GM06990 (cell line): Measurements from ENCODE around the gene PKM.

Source experiments
- DNase-seq: peaks from one replicate; pipeline ENCODE4 v3.0.0-alpha.2; 2011; ENCODE audit not compliant: insufficient read length; ENCODE audit errors: extremely low read depth
- H3K27me3 ChIP-seq: replicated peaks from 2 replicates; pipeline ENCODE4 v1.6.0; 2011; ENCODE audit warnings: low read length; ENCODE audit not compliant: control insufficient read depth, insufficient read depth
- H3K36me3 ChIP-seq: 2 replicates; pipeline ENCODE4 v1.5.1; 2011; ENCODE audit warnings: low read length; ENCODE audit not compliant: control insufficient read depth, insufficient read depth
- H3K4me3 ChIP-seq: replicated peaks from 2 replicates; pipeline ENCODE4 v1.5.1; 2011; ENCODE audit warnings: low read depth, mild to moderate bottlenecking, control low read depth, low read length
- TF ChIP-seq, protein P1 (sequence below): IDR thresholded peaks from 2 replicates; pipeline ENCODE4 v1.5.1; 2011; ENCODE audit warnings: low read length, control low read depth, mild to moderate bottlenecking, inconsistent platforms; ENCODE audit not compliant: insufficient read depth, poor library complexity, severe bottlenecking

Gene PKM

DNA sequence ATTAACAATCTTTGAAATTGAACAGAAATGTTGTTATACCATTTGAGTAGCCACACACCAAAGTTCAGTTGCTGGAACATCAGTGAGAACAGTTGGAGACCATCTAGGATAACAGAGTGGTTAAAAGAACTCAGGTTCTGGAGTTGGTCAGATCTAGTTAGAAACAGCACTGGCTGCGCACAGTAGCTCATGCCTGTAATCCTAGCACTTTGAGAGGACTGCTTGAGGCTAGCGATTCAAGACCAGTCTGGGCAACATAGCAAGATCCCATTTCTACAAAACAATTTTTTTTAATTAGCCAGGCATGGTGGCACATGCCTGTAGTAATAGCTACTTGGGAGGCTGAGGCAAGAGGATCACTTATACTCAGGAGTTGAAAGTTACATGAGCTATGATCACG, 7.6 kb upstream of the PKM start:
- Histone ChIP-seq H3K27me3 (no peaks in the 10 kb centered on the region), H3K4me3 (no peak overlapping the region), H3K36me3 (peaks cover 16% of the 10 kb centered on the region)
- TF ChIP-seq, protein P1, sequence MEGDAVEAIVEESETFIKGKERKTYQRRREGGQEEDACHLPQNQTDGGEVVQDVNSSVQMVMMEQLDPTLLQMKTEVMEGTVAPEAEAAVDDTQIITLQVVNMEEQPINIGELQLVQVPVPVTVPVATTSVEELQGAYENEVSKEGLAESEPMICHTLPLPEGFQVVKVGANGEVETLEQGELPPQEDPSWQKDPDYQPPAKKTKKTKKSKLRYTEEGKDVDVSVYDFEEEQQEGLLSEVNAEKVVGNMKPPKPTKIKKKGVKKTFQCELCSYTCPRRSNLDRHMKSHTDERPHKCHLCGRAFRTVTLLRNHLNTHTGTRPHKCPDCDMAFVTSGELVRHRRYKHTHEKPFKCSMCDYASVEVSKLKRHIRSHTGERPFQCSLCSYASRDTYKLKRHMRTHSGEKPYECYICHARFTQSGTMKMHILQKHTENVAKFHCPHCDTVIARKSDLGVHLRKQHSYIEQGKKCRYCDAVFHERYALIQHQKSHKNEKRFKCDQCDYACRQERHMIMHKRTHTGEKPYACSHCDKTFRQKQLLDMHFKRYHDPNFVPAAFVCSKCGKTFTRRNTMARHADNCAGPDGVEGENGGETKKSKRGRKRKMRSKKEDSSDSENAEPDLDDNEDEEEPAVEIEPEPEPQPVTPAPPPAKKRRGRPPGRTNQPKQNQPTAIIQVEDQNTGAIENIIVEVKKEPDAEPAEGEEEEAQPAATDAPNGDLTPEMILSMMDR = no peak
- no peak for DNase-seq

DNA sequence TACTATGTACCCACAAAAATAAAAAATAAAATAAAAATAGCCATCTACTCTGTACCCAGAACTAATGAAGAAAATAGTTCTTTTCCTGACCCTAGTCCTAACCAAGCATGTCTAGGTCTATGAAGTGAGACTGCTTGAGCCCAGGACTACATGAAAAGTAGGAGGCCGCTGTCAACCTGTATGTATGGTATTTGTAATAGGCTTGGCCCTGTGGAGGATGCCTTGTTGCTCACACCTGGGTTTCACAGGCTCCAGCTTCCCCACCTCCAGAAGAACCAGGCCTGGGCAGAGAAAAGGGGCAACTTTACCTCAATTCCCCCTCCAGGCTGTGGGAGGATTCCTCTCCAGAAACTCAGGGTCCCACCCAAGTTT, 6.8 kb upstream of the PKM start:
- H3K36me3 ChIP-seq = peaks cover 13% of the 10 kb centered on the region
- H3K27me3 ChIP-seq = no peaks in the 10 kb centered on the region
- TF ChIP-seq, protein P1 = no peak
- H3K4me3 ChIP-seq = no peak overlapping the region
- no peak for DNase-seq

DNA sequence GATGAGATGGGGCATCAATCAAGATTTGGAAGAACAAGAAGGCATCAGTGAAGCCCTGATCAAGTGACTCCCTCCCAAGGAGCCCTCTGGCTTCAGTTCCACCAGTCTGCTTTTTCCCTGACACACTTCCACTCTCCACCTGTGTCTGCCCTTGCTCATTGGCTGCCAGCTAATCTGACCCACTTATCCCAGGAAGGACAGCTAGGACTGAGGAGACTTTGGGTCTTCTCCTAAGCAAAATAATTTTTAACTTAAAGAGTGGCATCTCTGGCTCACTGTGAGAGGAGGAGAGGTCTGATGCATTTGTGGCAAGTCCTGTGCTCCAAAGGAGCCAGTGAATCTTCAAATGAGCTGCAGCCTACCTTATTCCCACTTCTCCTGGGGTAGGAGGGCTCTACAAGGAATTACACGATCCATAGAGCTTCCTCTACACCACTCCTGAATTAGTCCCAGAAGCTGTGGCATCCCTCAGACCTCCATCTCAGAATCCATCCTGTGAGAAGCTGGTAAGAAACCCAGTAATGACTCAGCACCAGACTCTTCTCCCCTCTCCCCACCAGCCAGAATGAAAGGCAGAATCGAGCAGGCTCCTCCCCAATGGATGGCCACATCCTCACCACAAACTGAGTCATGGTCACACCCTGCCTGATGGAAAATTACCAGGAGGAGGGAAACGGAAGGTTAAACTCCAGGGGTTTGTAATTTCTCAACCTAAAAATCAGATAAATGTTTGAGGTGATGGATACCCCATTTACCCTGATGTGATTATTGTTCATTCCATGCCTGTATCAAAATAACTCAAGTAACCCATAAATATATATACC, 6.3 kb upstream of the PKM start:
- no peak overlapping the region; the same call in 1 of the 2 replicates for H3K4me3 ChIP-seq
- H3K27me3 ChIP-seq = no peaks in the 10 kb centered on the region
- TF ChIP-seq, protein P1 = no peak
- DNase-seq = peak; percentile 36
- H3K36me3 ChIP-seq = peaks cover 9% of the 10 kb centered on the region

DNA sequence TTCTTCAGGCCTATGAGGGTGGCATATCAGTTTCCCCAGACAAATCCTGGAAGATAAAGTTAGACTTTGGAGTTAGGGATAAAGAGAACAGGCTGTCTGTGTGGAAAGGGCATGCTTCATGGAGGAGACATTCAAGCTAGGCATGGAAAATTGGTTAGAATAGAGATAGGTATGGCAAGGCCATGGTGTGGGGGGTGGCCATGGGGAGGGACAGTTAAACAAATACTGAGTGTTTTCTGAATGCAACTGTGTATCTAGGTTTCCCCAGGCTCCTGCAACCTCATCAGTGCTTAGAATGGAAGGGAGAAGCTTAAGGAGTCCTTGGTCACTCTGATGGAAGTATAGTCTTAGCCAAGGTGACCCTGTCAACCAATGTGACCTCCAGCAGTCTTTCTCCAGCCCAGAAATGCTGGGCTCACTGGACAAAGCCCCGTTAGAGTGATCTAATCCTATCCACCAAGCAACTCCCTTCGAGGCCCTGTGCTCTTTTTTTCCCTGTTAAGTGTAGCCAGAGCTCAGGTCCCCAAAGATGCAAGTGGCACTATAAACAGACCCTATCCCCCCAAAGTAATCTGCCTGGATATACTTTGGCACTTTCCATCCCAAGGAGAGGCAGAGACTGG, 5.5 kb upstream of the PKM start:
- TF ChIP-seq, protein P1 = no peak
- DNase-seq = no peak
- Histone ChIP-seq H3K27me3 (no peaks in the 10 kb centered on the region), H3K36me3 (peaks cover 4% of the 10 kb centered on the region), H3K4me3 (no peak overlapping the region)

DNA sequence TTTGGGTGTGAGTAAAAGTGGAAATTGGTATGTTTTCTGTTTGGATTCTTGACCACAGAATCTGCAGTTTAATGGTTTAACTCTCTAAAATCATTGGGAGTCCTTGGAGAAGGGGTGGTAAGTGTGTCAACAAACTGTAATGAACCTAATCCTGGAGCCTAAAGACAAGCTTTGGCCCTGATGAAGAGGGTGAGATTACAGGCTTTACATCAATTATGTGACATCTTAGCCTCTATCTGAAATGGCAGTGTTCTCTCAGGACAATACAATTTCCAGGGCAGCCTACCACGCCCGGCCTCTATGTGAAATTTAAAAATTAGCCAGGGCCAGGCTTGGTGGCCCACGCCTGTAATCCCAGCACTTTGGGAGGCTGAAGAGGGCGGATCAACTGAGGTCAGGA, 4.3 kb upstream of the PKM start:
- TF ChIP-seq, protein P1 = no peak
- no peaks in the 10 kb centered on the region for H3K27me3 ChIP-seq
- H3K4me3 ChIP-seq = no peak overlapping the region
- no peaks in the 10 kb centered on the region; the same call in 1 of the 2 replicates for H3K36me3 ChIP-seq
- no peak for DNase-seq

DNA sequence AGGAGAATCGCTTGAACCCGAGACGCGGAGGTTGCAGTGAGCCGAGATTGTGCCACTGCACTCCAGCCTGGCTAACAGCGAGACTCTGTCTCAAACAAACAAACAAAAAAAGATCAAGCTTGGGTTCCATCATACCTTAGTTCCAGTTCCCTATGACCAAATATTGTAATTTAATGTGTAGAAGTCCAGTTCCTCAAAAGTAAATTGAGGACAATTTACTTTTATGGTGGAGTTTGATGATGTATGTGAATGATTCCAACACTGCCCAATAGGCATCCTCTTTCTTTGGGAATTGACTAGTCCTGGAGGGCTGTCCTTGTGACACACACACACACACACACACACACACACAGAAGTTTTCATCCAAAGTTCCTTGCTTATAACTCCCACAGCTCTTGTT, 2.8 kb upstream of the PKM start:
- H3K4me3 ChIP-seq = no peak overlapping the region
- TF ChIP-seq, protein P1 = no peak

More for the DNA sequence above, 2.8 kb upstream of the PKM start:
- Histone ChIP-seq H3K36me3 (no peaks in the 10 kb centered on the region), H3K27me3 (no peaks in the 10 kb centered on the region)
- no peak for DNase-seq
